Nephron progenitor cell (in vitro differentiated cells): ENCODE data around the gene SACS.

ENCODE experiments used
- DNase-seq: peaks from one replicate; pipeline ENCODE4 v3.0.0; 2021
- H3K27ac Mint-ChIP-seq: 2 replicates; pipeline ENCODE4 v1.8.0; 2021; ENCODE audit warnings: mild to moderate bottlenecking, moderate library complexity, mixed read lengths
- H3K27me3 Mint-ChIP-seq: 2 replicates; pipeline ENCODE4 v1.8.0; 2021; ENCODE audit warnings: mild to moderate bottlenecking, low read depth, mixed read lengths; ENCODE audit not compliant: poor library complexity
- H3K36me3 Mint-ChIP-seq: 2 replicates; pipeline ENCODE4 v1.8.0; 2021; ENCODE audit warnings: low read depth, mixed read lengths
- H3K4me1 Mint-ChIP-seq: 2 replicates; pipeline ENCODE4 v1.8.0; 2021; ENCODE audit warnings: mixed read lengths
- H3K4me3 Mint-ChIP-seq: 2 replicates; pipeline ENCODE4 v1.8.0; 2021; ENCODE audit warnings: mild to moderate bottlenecking, moderate library complexity, mixed read lengths
- H3K9me3 Mint-ChIP-seq: 2 replicates; pipeline ENCODE4 v1.8.0; 2021; ENCODE audit warnings: mild to moderate bottlenecking, moderate library complexity, mixed read lengths
- CTCF ChIP-seq: fragments of 200-600 bp; sonication (generic); IDR thresholded peaks from 2 replicates; pipeline ENCODE4 v1.5.0; 2021; ENCODE audit warnings: antibody characterized with exemption

Gene SACS

GRCh38 chr13:23384111-23384510, 49.4 kb downstream of the SACS start:
- peaks cover 43% of the 10 kb centered on the region for H3K4me1 Mint-ChIP-seq
- DNase-seq, result no peak
- TF ChIP-seq CTCF, result no peak
- no peak overlapping the region for H3K4me3 Mint-ChIP-seq
- H3K27me3 Mint-ChIP-seq, result no peaks in the 10 kb centered on the region
- peaks cover 22% of the 10 kb centered on the region for H3K9me3 Mint-ChIP-seq
- H3K27ac Mint-ChIP-seq, result no peak overlapping the region
- peaks cover 59% of the 10 kb centered on the region for H3K36me3 Mint-ChIP-seq

GRCh38 chr13:23383151-23383550, 50.4 kb downstream of the SACS start:
- TF ChIP-seq CTCF, result no peak
- Mint-ChIP-seq H3K4me1 (peaks cover 49% of the 10 kb centered on the region), H3K36me3 (peaks cover 63% of the 10 kb centered on the region), H3K9me3 (peaks cover 22% of the 10 kb centered on the region), H3K4me3 (no peak overlapping the region), H3K27me3 (no peaks in the 10 kb centered on the region), H3K27ac (no peak overlapping the region)
- DNase-seq, result no peak

- H3K36me3 Mint-ChIP-seq, result peaks cover 64% of the 10 kb centered on the region
- H3K27ac Mint-ChIP-seq, result no peak overlapping the region
- no peaks in the 10 kb centered on the region for H3K27me3 Mint-ChIP-seq
- DNase-seq, result no peak
- peaks cover 14% of the 10 kb centered on the region for H3K9me3 Mint-ChIP-seq
- H3K4me1 Mint-ChIP-seq, result peaks cover 52% of the 10 kb centered on the region
- no peak overlapping the region for H3K4me3 Mint-ChIP-seq
- TF ChIP-seq CTCF, result no peak
These were observed 51.6 kb downstream of the SACS start for GRCh38 chr13:23381866-23382265.

- Mint-ChIP-seq H3K27me3 (no peaks in the 10 kb centered on the region), H3K9me3 (peaks cover 5% of the 10 kb centered on the region), H3K4me1 (peaks cover 52% of the 10 kb centered on the region), H3K27ac (no peak overlapping the region), H3K4me3 (no peak overlapping the region), H3K36me3 (peaks cover 54% of the 10 kb centered on the region)
- no peak for TF ChIP-seq CTCF
- DNase-seq, result no peak
These were observed 53.0 kb downstream of the SACS start for GRCh38 chr13:23380534-23380933.

GRCh38 chr13:23377983-23378632, 55.4 kb downstream of the SACS start:
- H3K36me3 Mint-ChIP-seq, result peaks cover 36% of the 10 kb centered on the region
- no peak for TF ChIP-seq CTCF
- H3K9me3 Mint-ChIP-seq, result no peaks in the 10 kb centered on the region
- H3K4me1 Mint-ChIP-seq, result peaks cover 56% of the 10 kb centered on the region
- DNase-seq, result no peak
- H3K27ac Mint-ChIP-seq, result peak overlapping the region; percentile 42
- H3K4me3 Mint-ChIP-seq, result no peak overlapping the region
- no peaks in the 10 kb centered on the region for H3K27me3 Mint-ChIP-seq

GRCh38 chr13:23377579-23377978, 55.9 kb downstream of the SACS start:
- Mint-ChIP-seq H3K36me3 (peaks cover 41% of the 10 kb centered on the region), H3K27ac (no peak overlapping the region), H3K27me3 (no peaks in the 10 kb centered on the region), H3K9me3 (no peaks in the 10 kb centered on the region), H3K4me3 (no peak overlapping the region), H3K4me1 (peaks cover 59% of the 10 kb centered on the region)
- no peak for TF ChIP-seq CTCF
- no peak for DNase-seq
